Lower lobe of right lung (tissue), 2 donors: ENCODE results near the gene RING1. TPM values are rescaled to one million over a fixed set of nuclear protein-coding genes. Genes with fewer than 3 reads are reported as not detected.
A peak's percentile ranks its signal among the peaks of the same experiment; 100 is the strongest.

ENCODE experiments used
- ATAC-seq, 2 donors: fragments of 200-7000 bp; cut with Tn5 transposase; one replicate each; pipeline ENCODE4 v1.9.1; 2020 to 2022; ENCODE audit warnings: mild to moderate bottlenecking in 2 of 2, moderate library complexity in 2 of 2
- DNase-seq: peaks from one replicate; pipeline ENCODE4 v3.0.0-alpha.2; 2020
- H3K27ac ChIP-seq: fragments of 200-600 bp; one replicate; pipeline ENCODE4 v1.8.0; 2022
- H3K27me3 ChIP-seq: fragments of 200-600 bp; one replicate; pipeline ENCODE4 v1.8.0; 2022; ENCODE audit warnings: low read depth
- H3K36me3 ChIP-seq: fragments of 200-600 bp; one replicate; pipeline ENCODE4 v1.8.0; 2022; ENCODE audit warnings: mild to moderate bottlenecking
- H3K4me1 ChIP-seq: fragments of 200-600 bp; one replicate; pipeline ENCODE4 v1.8.0; 2022
- H3K4me3 ChIP-seq: fragments of 200-600 bp; one replicate; pipeline ENCODE4 v1.8.0; 2022; ENCODE audit warnings: mild to moderate bottlenecking
- H3K9me3 ChIP-seq: fragments of 200-600 bp; one replicate; pipeline ENCODE4 v1.8.0; 2022
- intact Hi-C: fragments of 100-400 bp; cut with DNase I; formaldehyde crosslinking; loops from one replicate; pipeline ENCODE4 v1.11.0; 2022
- total RNA-seq: library from RNA; stranded (reverse); fragmentation: NEBNext Ultra II Directional; extraction: Animal tissue kit (Norgen Biotek cat#: 25700); gene quantifications from one replicate; pipeline ENCODE4 v1.2.1, GENCODE V29; 2021
- TF ChIP-seq, protein P1 (sequence below): fragments of 200-600 bp; IDR thresholded peaks from one replicate; pipeline ENCODE4 v1.8.0; 2022; ENCODE audit warnings: antibody characterized with exemption, mild to moderate bottlenecking
- donor health status: DM: no; HTN: yes; CAD: no; lungs with severe emphysema.

The RING1 gene
- total RNA-seq, 1 donor from 2014 or later, result 43.1 TPM

DNA sequence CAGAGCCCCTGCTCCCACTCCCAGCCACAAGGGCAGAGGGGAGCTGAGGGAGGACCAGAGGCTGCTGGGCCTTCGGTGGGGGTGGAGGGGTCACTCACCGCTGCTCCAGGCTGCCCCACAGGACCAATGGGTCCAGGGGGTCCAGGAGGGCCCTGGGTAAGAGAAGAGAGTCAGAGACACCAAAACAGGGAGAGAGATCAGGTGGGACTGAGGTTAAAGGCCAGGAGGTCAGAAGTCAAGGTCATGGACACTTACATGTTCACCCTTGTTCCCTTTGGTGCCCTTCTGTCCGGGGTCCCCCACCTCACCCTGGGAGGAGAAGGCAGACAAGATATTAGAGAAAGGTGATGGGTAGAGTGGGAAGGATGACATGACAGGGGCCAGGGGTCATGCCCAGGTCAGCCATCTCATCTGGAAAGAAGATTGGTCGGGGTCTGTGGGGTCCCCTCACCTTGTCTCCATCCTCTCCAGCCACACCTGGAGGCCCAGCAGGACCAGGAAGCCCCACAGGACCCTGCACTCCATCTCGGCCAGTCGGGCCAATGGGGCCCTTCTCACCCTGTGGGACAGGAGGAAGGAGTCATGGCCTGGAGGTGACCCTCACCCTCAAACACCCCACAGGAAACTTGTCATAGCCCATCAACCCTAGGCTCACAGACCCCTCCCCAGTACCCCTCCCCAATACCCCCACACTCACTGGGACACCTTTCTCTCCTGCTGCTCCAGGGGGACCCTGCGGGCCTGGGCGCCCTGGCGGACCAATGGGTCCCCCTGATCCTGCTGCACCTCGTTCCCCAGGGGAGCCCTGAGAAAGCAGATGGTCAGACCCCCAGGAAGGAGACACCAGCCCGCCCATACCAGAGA is 37.1 kb upstream of the RING1 start:
- no peak overlapping the region for H3K4me3 ChIP-seq
- intact Hi-C loops, result no loop called here
- H3K4me1 ChIP-seq, result no peaks in the 10 kb centered on the region
- ATAC-seq (no peak), DNase-seq (no peak)
- H3K9me3 ChIP-seq, result no peaks in the 10 kb centered on the region
- no peaks in the 10 kb centered on the region for H3K27me3 ChIP-seq
- no peaks in the 10 kb centered on the region for H3K36me3 ChIP-seq
- no peak overlapping the region for H3K27ac ChIP-seq
- TF ChIP-seq, protein P1, sequence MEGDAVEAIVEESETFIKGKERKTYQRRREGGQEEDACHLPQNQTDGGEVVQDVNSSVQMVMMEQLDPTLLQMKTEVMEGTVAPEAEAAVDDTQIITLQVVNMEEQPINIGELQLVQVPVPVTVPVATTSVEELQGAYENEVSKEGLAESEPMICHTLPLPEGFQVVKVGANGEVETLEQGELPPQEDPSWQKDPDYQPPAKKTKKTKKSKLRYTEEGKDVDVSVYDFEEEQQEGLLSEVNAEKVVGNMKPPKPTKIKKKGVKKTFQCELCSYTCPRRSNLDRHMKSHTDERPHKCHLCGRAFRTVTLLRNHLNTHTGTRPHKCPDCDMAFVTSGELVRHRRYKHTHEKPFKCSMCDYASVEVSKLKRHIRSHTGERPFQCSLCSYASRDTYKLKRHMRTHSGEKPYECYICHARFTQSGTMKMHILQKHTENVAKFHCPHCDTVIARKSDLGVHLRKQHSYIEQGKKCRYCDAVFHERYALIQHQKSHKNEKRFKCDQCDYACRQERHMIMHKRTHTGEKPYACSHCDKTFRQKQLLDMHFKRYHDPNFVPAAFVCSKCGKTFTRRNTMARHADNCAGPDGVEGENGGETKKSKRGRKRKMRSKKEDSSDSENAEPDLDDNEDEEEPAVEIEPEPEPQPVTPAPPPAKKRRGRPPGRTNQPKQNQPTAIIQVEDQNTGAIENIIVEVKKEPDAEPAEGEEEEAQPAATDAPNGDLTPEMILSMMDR, result no peak

DNA sequence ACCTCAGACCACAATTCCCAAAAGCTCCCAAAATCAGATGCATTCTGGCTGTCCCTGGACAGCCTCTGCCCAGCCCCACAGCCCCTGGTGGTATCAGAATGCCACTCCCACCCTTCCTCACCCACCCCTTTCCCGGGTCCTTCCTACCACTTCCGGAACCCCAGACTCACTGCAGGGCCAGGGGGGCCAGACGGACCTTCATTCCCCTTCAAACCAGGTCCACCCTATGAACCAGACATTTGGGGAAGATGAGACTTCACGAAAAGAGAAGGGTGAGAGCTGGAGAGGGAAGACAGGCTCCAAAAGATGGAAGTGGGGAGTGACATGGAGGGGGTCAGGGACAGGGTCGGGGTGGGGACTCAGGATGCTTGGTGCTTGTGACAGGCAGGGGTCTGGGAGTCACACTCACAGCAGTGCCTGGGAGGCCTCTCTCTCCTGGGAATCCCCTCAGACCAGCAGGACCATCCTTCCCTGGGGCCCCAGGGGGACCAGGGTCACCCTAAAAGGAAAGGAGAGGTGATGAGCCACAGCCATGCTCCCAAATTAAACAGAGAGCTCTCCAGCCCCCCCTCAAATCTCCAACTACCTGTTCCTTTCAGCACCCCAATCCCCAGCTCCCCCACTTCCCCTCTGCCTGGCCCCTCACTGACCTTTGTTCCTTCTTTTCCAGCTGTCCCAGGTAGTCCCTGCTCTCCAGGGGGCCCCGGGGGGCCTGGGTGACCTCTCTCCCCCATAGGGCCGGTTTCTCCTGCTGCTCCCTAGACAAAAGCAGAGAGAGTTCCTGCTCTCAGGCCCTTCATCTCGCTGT is 36.2 kb upstream of the RING1 start:
- DNase-seq, result no peak
- TF ChIP-seq, protein P1, result no peak
- H3K9me3 ChIP-seq, result no peaks in the 10 kb centered on the region
- no peaks in the 10 kb centered on the region for H3K36me3 ChIP-seq
- H3K4me3 ChIP-seq, result no peak overlapping the region
- no peaks in the 10 kb centered on the region for H3K4me1 ChIP-seq
- intact Hi-C loops, result no loop called here
- ATAC-seq, result no peak
- H3K27ac ChIP-seq, result no peak overlapping the region
- no peaks in the 10 kb centered on the region for H3K27me3 ChIP-seq

DNA sequence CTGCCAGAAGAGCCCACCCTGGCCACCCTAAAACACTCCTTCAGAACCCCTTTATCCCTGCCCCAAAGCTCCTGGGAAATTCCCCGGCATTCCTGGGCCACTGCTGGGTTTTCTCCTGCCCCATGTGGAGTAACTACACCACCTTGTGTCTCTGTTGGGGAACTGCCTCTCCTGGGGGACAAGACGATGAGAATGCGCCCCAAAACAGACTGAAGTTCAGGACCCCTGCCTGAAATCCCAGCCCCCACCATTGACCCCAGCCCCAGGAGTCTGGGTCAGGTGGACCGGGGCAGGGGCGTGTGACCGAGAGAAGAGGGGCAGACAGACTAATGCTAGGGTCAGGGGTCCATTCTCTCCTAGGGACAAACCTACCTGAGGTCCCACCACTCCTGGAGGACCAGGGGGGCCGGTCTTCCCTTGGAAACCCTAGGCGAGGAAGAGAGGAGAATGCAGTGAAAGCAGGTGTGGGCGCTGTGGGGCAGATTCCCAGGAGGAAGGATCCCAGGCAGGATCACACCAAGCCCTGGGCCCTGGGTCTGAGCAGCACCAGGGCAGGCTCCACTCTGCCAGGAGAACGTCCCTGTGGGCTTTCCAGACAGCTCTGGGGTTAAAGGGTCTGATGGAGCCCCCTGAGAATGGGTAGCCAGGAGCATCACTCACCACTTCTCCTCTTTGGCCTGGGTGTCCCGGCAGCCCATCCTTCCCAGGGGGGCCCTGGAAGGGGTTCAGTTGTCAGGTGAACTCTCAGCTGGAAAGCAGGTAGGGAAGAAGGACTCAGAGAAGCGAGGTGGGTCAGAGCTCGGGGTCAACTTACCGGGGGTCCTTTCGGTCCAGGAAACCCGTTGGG is 35.4 kb upstream of the RING1 start:
- no peak overlapping the region for H3K27ac ChIP-seq
- TF ChIP-seq, protein P1, result peak; percentile 45
- no peaks in the 10 kb centered on the region for H3K27me3 ChIP-seq
- no peaks in the 10 kb centered on the region for H3K36me3 ChIP-seq
- ATAC-seq (peak in 1 of 2 donors; percentile 44), DNase-seq (no peak)
- H3K4me1 ChIP-seq, result no peaks in the 10 kb centered on the region
- H3K4me3 ChIP-seq, result no peak overlapping the region
- intact Hi-C loops, result no loop called here
- H3K9me3 ChIP-seq, result no peaks in the 10 kb centered on the region

DNA sequence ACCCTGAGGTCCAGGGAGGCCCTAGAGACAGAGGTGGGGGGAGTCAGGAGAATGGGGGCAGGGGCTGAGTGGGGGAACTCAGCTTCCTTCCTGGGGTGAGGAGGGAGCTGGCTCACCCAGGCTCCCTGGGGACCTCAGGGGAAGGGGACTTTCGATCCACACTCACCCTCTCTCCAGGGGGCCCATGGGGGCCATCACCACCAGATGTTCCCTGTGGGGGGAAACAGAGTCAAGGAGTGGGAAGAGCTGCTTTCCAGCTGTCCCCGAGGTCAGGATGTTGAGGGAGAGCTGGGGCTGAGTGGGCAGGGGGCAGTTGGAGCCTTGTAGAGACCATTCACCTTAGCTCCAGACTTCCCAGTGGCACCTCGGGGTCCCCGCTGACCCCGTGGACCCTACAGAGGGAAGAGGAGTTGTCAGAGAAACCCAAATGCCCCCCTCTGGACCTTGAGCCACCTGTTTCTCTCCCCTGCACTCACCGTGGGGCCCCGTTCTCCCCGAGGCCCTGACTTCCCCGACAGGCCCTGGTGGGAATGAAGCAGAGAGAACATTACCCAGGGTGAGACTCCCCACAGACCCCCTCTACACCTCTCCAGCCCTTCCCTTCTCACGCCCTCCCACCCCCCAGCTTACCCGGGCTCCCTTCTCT is 34.6 kb upstream of the RING1 start:
- intact Hi-C loops, result no loop called here
- no peaks in the 10 kb centered on the region for H3K36me3 ChIP-seq
- H3K27me3 ChIP-seq, result no peaks in the 10 kb centered on the region

More for the DNA sequence above, 34.6 kb upstream of the RING1 start:
- Histone ChIP-seq H3K9me3 (no peaks in the 10 kb centered on the region), H3K27ac (no peak overlapping the region), H3K4me1 (no peaks in the 10 kb centered on the region), H3K4me3 (no peak overlapping the region)
- DNase-seq (no peak), ATAC-seq (no peak)
- TF ChIP-seq, protein P1, result no peak
